Measurements from ENCODE around the gene RBM19. TPM values are rescaled to one million over a fixed set of nuclear protein-coding genes. Genes with fewer than 3 reads are reported as not detected.

Gene RBM19
- total RNA-seq (2022) (35.7 and 41.4 TPM in 2 replicates), Bru-seq, nascent RNA (percentile 63 among the genes with signal in this experiment), BruChase-seq, experiment 1, labeled RNA remaining after a 2-hour chase (percentile 62 among the genes with signal in this experiment), BruChase-seq, experiment 2, labeled RNA remaining after a 6-hour chase (percentile 68 among the genes with signal in this experiment)
- long read RNA-seq, full-length matches to known transcripts: 61 of 96 reads
- long read RNA-seq, partial matches to known transcripts: 10 of 96 reads
- long read RNA-seq, other reads (novel, unspliced or antisense): 25 of 96 reads

- H3K4me1 Mint-ChIP-seq (ENCODE audit: low read depth, unreplicated experiment): peaks cover 16% of the 10 kb centered on the region
- CTCF ChIA-PET: interaction anchor here (0.5 to 1.7 kb wide), 3 partner anchors 14 to 666 kb away, joined by 4 to 10 read pairs (median 7); no protein-coding TSS in a partner anchor
- Histone ChIP-seq H3K9me3 (no peaks in the 10 kb centered on the region), H3K4me1 (no peaks in the 10 kb centered on the region), H3K36me3 (ENCODE audit: control insufficient read depth, insufficient read depth, low read length) (0 out of 2 replicates have a peak, but pooled peaks cover 2% of the 10 kb centered on the region), H3K4me3 (ENCODE audit: low read depth, low read length) (peak within 1 kb of the TSS; percentile 75), H3K27me3 (replicated peaks; ENCODE audit: control insufficient read depth, insufficient read depth, low read length) (no peaks in the 10 kb centered on the region; the same call in 1 of the 2 replicates)
- H3K4me3 Mint-ChIP-seq (ENCODE audit: unreplicated experiment): peak within 1 kb of the TSS; percentile 91
- H3K27me3 Mint-ChIP-seq (ENCODE audit: insufficient read depth, unreplicated experiment): peaks cover 15% of the 10 kb centered on the region
- peak within 1 kb of the TSS; percentile 92 for H3K27ac Mint-ChIP-seq (ENCODE audit: unreplicated experiment)
- POLR2A ChIA-PET: interaction anchor here (0.6 to 0.7 kb wide), 3 partner anchors 9 to 1399 kb away, joined by 3 to 11 read pairs (median 4); no protein-coding TSS in a partner anchor
- intact Hi-C loops (cut with micrococcal nuclease; ENCODE audit: unreplicated experiment): no loop called here
- H3K9me3 Mint-ChIP-seq (ENCODE audit: unreplicated experiment): no peaks in the 10 kb centered on the region
- peak; percentile 88 to 94 for TF ChIP-seq CTCF (IDR thresholded peaks at IDR 0.05; ENCODE audit: insufficient read depth in 1 of 2, low read depth in 1 of 2, low read length in 1 of 2, severe bottlenecking in 1 of 2, unreplicated experiment in 1 of 2)
- no TSS peak for BruUV-seq (replicated peaks)
- peaks cover 19% of the 10 kb centered on the region for H3K36me3 Mint-ChIP-seq (ENCODE audit: insufficient read depth, unreplicated experiment)
- peak; percentile 97 for DNase-seq
These were observed at the start of gene RBM19 for GRCh38 chr12:113965951-113966797. TSS of gene RBM19 (minus strand) at chr12:113966325. CDS start at chr12:113966227, 98 bp downstream.

GRCh38 chr12:114015851-114016250 is 49.7 kb upstream of the RBM19 start:
- Mint-ChIP-seq H3K27ac (ENCODE audit: unreplicated experiment) (no peak overlapping the region), H3K27me3 (ENCODE audit: insufficient read depth, unreplicated experiment) (peaks cover 7% of the 10 kb centered on the region)
- BruUV-seq (replicated peaks): no TSS peak

More at GRCh38 chr12:114015851-114016250, 49.7 kb upstream of the RBM19 start:
- no peak overlapping the region for H3K4me3 ChIP-seq (ENCODE audit: low read depth, low read length)
- intact Hi-C loops (cut with micrococcal nuclease; ENCODE audit: unreplicated experiment): no loop called here
- H3K4me3 Mint-ChIP-seq (ENCODE audit: unreplicated experiment): no peak overlapping the region
- H3K36me3 Mint-ChIP-seq (ENCODE audit: insufficient read depth, unreplicated experiment): peaks cover 11% of the 10 kb centered on the region
- no peaks in the 10 kb centered on the region for H3K9me3 ChIP-seq
- no peak for TF ChIP-seq CTCF (IDR thresholded peaks at IDR 0.05; ENCODE audit: insufficient read depth in 1 of 2, low read depth in 1 of 2, low read length in 1 of 2, severe bottlenecking in 1 of 2, unreplicated experiment in 1 of 2)
- POLR2A ChIA-PET: no interaction called here
- DNase-seq: no peak
- H3K9me3 Mint-ChIP-seq (ENCODE audit: unreplicated experiment): peaks cover 10% of the 10 kb centered on the region
- no peaks in the 10 kb centered on the region for H3K4me1 ChIP-seq
- H3K36me3 ChIP-seq (ENCODE audit: control insufficient read depth, insufficient read depth, low read length): no peaks in the 10 kb centered on the region
- H3K4me1 Mint-ChIP-seq (ENCODE audit: low read depth, unreplicated experiment): no peaks in the 10 kb centered on the region
- no peaks in the 10 kb centered on the region for H3K27me3 ChIP-seq (replicated peaks; ENCODE audit: control insufficient read depth, insufficient read depth, low read length)
- CTCF ChIA-PET: no interaction called here

Measured in Caco-2 (cell line).